WTC11 (cell line): ENCODE data around the gene SBF2. TPM values are rescaled to one million over a fixed set of nuclear protein-coding genes. Genes with fewer than 3 reads are reported as not detected.
"Not testable (repeated sequence)": the region's sequence is repeated elsewhere in the genome, so short reads cannot be mapped to it uniquely, and the experiment has no call there.

ENCODE experiments used
- ATAC-seq: fragments of 200-7000 bp; cut with Tn5 transposase; 2 replicates; pipeline ENCODE4 v1.10.0; 2021; ENCODE audit warnings: mild to moderate bottlenecking, moderate library complexity
- CTCF ChIA-PET: fragments of 300-600 bp; sonication (Branson Sonifier 250); formaldehyde crosslinking; loops from one replicate; lab custom pipeline; 2021; ENCODE audit warnings: antibody characterized with exemption; lab: Charles Lee
- POLR2A ChIA-PET: fragments of 350-600 bp; sonication (Branson Sonifier 250); formaldehyde crosslinking; loops from one replicate; lab custom pipeline; 2021; ENCODE audit warnings: antibody characterized with exemption; lab: Charles Lee
- DNase-seq: peaks from one replicate; pipeline ENCODE4 v3.0.0; 2021; ENCODE audit warnings: low spot score
- H3K27ac Mint-ChIP-seq: 2 replicates; pipeline ENCODE4 v1.8.0; 2021; ENCODE audit warnings: mixed read lengths
- H3K27me3 Mint-ChIP-seq: 2 replicates; pipeline ENCODE4 v1.8.0; 2021; ENCODE audit warnings: low read depth, mild to moderate bottlenecking, moderate library complexity, mixed read lengths
- H3K36me3 Mint-ChIP-seq: 2 replicates; pipeline ENCODE4 v1.8.0; 2021; ENCODE audit warnings: mixed read lengths
- H3K4me1 Mint-ChIP-seq: 2 replicates; pipeline ENCODE4 v1.8.0; 2022; ENCODE audit warnings: mixed read lengths
- H3K4me3 Mint-ChIP-seq: 2 replicates; pipeline ENCODE4 v1.8.0; 2021; ENCODE audit warnings: mild to moderate bottlenecking, moderate library complexity, mixed read lengths
- H3K9me3 Mint-ChIP-seq: 2 replicates; pipeline ENCODE4 v1.8.0; 2021; ENCODE audit warnings: mixed read lengths
- EMX1 ChIP-seq: fragments of 250-450 bp; sonication (Bioruptor Pico); IDR thresholded peaks from 2 replicates; pipeline ENCODE4 v1.8.0; 2021; ENCODE audit warnings: mild to moderate bottlenecking
- ESRRA ChIP-seq: sonication (generic); formaldehyde crosslinking; IDR thresholded peaks from 2 replicates; pipeline ENCODE4 v1.8.1; 2022; ENCODE audit warnings: mild to moderate bottlenecking, missing genetic modification reagents, borderline replicate concordance
- ETV6 ChIP-seq: sonication (generic); formaldehyde crosslinking; IDR thresholded peaks from 2 replicates; pipeline ENCODE4 v1.8.1; 2022; ENCODE audit warnings: mild to moderate bottlenecking, missing genetic modification reagents
- FOXP1 ChIP-seq: sonication (generic); formaldehyde crosslinking; IDR thresholded peaks from 2 replicates; pipeline ENCODE4 v1.8.0; 2022; ENCODE audit warnings: missing genetic modification reagents, mild to moderate bottlenecking, moderate library complexity, borderline replicate concordance
- GABPB1 ChIP-seq: sonication (generic); formaldehyde crosslinking; IDR thresholded peaks from 2 replicates; pipeline ENCODE4 v1.8.1; 2023; ENCODE audit warnings: mild to moderate bottlenecking, missing genetic modification reagents
- NR2C2 ChIP-seq: sonication (generic); formaldehyde crosslinking; IDR thresholded peaks from 2 replicates; pipeline ENCODE4 v1.8.0; 2022; ENCODE audit warnings: mild to moderate bottlenecking, missing genetic modification reagents
- RORB ChIP-seq: fragments of 250-450 bp; sonication (Bioruptor Pico); IDR thresholded peaks from 2 replicates; pipeline ENCODE4 v1.9.0; 2021; ENCODE audit warnings: mild to moderate bottlenecking
- TP53 ChIP-seq: sonication (generic); formaldehyde crosslinking; IDR thresholded peaks from 2 replicates; pipeline ENCODE4 v1.8.1; 2023; ENCODE audit warnings: mild to moderate bottlenecking, missing genetic modification reagents
- total RNA-seq: library from RNA; stranded (reverse); gene quantifications from 3 replicates; pipeline ENCODE4 v1.2.3, GENCODE V29; 2021
- TF ChIP-seq, protein P1 (sequence below): sonication (generic); formaldehyde crosslinking; IDR thresholded peaks from 2 replicates; pipeline ENCODE4 v1.8.1; 2022; ENCODE audit warnings: low read depth, missing genetic modification reagents, borderline replicate concordance
- TF ChIP-seq, protein P2 (sequence below): sonication (generic); formaldehyde crosslinking; IDR thresholded peaks from 2 replicates; pipeline ENCODE4 v1.8.0; 2022; ENCODE audit warnings: mild to moderate bottlenecking, missing genetic modification reagents
- TF ChIP-seq, protein P3 (sequence below): fragments of 250-450 bp; sonication (Bioruptor Pico); IDR thresholded peaks from 2 replicates; pipeline ENCODE4 v1.8.0; 2021; ENCODE audit warnings: mild to moderate bottlenecking
- TF ChIP-seq, protein P4 (sequence below): sonication (generic); formaldehyde crosslinking; conservative IDR thresholded peaks from 2 replicates; pipeline ENCODE4 v1.8.1; 2022; ENCODE audit warnings: mild to moderate bottlenecking, missing genetic modification reagents
- TF ChIP-seq, protein P5 (sequence below): sonication (generic); formaldehyde crosslinking; IDR thresholded peaks from 2 replicates; pipeline ENCODE4 v1.8.0; 2022; ENCODE audit warnings: mild to moderate bottlenecking, missing genetic modification reagents
- TF ChIP-seq, protein P6 (sequence below): sonication (generic); formaldehyde crosslinking; IDR thresholded peaks from 2 replicates; pipeline ENCODE4 v1.8.1; 2022; ENCODE audit warnings: missing genetic modification reagents, borderline replicate concordance
- TF ChIP-seq, protein P7 (sequence below): sonication (generic); formaldehyde crosslinking; IDR thresholded peaks from 2 replicates; pipeline ENCODE4 v1.8.0; 2022; ENCODE audit warnings: missing genetic modification reagents
- TF ChIP-seq, protein P8 (sequence below): fragments of 250-450 bp; sonication (Bioruptor Pico); IDR thresholded peaks from 2 replicates; pipeline ENCODE4 v1.9.0; 2021; ENCODE audit warnings: moderate library complexity, mild to moderate bottlenecking, inconsistent platforms, borderline replicate concordance

The SBF2 gene
- total RNA-seq, 1 experiment from 2014 or later = 47.6 TPM

DNA sequence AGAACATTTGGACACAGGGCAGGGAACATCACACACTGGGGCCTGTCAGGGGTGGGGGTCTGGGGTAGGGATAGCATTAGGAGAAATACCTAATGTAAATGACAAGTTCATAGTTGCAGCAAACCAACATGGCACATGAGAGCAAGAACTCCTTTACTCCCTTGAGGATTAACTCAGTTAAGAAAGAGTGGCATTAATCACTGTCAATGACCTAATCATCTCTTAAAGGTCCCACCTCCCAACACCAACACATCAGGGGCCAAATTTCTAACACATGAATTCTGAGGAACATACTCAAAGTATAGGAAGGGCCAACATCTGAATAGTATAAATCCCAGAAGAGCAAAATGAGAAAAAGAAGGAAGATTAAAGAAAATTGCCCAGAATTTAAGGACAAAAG is 357.3 kb downstream of the SBF2 start (continued):
- TF ChIP-seq, protein P1, sequence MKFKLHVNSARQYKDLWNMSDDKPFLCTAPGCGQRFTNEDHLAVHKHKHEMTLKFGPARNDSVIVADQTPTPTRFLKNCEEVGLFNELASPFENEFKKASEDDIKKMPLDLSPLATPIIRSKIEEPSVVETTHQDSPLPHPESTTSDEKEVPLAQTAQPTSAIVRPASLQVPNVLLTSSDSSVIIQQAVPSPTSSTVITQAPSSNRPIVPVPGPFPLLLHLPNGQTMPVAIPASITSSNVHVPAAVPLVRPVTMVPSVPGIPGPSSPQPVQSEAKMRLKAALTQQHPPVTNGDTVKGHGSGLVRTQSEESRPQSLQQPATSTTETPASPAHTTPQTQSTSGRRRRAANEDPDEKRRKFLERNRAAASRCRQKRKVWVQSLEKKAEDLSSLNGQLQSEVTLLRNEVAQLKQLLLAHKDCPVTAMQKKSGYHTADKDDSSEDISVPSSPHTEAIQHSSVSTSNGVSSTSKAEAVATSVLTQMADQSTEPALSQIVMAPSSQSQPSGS = no peak
- TF ChIP-seq, protein P2, sequence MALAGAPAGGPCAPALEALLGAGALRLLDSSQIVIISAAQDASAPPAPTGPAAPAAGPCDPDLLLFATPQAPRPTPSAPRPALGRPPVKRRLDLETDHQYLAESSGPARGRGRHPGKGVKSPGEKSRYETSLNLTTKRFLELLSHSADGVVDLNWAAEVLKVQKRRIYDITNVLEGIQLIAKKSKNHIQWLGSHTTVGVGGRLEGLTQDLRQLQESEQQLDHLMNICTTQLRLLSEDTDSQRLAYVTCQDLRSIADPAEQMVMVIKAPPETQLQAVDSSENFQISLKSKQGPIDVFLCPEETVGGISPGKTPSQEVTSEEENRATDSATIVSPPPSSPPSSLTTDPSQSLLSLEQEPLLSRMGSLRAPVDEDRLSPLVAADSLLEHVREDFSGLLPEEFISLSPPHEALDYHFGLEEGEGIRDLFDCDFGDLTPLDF (CRISPR knock-in tag) = no peak
- TF ChIP-seq ESRRA (no peak), EMX1 (CRISPR knock-in tag) (no peak)
- TF ChIP-seq, protein P3, sequence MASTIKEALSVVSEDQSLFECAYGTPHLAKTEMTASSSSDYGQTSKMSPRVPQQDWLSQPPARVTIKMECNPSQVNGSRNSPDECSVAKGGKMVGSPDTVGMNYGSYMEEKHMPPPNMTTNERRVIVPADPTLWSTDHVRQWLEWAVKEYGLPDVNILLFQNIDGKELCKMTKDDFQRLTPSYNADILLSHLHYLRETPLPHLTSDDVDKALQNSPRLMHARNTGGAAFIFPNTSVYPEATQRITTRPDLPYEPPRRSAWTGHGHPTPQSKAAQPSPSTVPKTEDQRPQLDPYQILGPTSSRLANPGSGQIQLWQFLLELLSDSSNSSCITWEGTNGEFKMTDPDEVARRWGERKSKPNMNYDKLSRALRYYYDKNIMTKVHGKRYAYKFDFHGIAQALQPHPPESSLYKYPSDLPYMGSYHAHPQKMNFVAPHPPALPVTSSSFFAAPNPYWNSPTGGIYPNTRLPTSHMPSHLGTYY (CRISPR knock-in tag) = no peak
- TF ChIP-seq, protein P4, sequence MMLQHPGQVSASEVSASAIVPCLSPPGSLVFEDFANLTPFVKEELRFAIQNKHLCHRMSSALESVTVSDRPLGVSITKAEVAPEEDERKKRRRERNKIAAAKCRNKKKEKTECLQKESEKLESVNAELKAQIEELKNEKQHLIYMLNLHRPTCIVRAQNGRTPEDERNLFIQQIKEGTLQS = no peak

DNA sequence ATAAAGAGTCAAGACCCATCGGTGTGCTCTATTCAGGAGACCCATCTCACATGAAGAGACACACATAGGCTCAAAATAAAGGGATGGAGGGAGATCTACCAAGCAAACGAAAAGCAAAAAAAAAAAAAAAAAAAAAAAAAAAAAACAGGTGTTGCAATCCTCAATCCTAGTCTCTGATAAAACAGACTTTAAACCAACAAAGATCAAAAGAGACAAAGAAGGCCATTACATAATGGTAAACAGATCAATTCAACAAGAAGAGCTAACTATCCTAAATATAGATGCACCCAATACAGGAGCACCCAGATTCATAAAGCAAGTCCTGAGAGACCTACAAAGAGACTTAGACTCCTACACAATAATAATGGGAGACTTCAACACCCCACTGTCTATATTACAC is 361.2 kb downstream of the SBF2 start:
- peaks cover 25% of the 10 kb centered on the region for H3K4me1 Mint-ChIP-seq
- peaks cover 61% of the 10 kb centered on the region for H3K36me3 Mint-ChIP-seq
- H3K4me3 Mint-ChIP-seq, POLR2A ChIA-PET, H3K27me3 Mint-ChIP-seq, ATAC-seq, DNase-seq, H3K27ac Mint-ChIP-seq, CTCF ChIA-PET: not testable (repeated sequence)
- peaks cover 61% of the 10 kb centered on the region for H3K9me3 Mint-ChIP-seq

DNA sequence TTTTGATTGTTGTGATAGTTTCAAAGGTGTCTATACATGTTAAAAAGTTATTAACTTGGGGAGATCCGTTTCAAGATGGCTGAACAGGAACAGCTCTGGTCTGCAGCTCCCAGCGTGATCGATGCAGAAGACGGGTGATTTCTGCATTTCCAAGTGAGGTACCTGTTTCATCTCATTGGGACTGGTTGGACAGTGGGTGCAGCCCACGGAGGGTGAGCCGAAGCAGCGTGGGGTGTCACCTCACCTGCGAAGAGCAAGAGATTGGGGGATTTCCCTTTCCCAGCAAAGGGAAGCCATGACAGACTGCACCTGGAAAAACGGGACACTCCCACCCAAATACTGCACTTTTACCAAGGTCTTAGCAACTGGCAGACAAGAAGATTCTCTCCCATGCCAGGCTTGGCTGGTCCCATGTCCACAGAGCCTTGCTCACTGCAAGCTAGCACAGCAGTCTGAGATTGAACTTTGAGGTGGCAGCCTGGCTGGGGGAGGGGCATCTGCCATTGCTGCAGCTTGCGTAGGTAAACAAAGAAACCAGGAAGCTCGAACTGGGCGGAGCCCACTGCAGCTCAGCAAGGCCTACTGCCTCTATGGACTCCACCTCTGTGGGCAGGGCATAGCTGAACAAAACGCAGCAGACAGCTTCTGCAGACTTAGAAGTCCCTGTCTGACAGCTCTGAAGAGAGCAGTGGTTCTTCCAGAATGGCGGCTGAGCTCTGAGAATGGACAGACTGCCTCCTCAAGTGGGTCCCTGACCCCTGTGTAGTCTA is 363.3 kb downstream of the SBF2 start:
- H3K4me3 Mint-ChIP-seq, H3K27ac Mint-ChIP-seq, POLR2A ChIA-PET, H3K27me3 Mint-ChIP-seq, ATAC-seq: not testable (repeated sequence)
- Mint-ChIP-seq H3K4me1 (peaks cover 38% of the 10 kb centered on the region), H3K36me3 (peaks cover 49% of the 10 kb centered on the region), H3K9me3 (peaks cover 46% of the 10 kb centered on the region)
- peak; percentile 26 for DNase-seq
- CTCF ChIA-PET = interaction anchor here (1.1 kb wide), 1 partner anchor 10 kb away, joined by 3 read pairs; no protein-coding TSS in a partner anchor
- TF ChIP-seq FOXP1 (CRISPR knock-in tag) = 0 out of 2 replicates have a peak, but pooled peaks have one; percentile 37
- TF ChIP-seq, protein P5, sequence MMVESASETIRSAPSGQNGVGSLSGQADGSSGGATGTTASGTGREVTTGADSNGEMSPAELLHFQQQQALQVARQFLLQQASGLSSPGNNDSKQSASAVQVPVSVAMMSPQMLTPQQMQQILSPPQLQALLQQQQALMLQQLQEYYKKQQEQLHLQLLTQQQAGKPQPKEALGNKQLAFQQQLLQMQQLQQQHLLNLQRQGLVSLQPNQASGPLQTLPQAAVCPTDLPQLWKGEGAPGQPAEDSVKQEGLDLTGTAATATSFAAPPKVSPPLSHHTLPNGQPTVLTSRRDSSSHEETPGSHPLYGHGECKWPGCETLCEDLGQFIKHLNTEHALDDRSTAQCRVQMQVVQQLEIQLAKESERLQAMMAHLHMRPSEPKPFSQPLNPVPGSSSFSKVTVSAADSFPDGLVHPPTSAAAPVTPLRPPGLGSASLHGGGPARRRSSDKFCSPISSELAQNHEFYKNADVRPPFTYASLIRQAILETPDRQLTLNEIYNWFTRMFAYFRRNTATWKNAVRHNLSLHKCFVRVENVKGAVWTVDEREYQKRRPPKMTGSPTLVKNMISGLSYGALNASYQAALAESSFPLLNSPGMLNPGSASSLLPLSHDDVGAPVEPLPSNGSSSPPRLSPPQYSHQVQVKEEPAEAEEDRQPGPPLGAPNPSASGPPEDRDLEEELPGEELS = 0 out of 2 replicates have a peak, but pooled peaks have one; percentile 41
- peak; percentile 86 for TF ChIP-seq GABPB1

DNA sequence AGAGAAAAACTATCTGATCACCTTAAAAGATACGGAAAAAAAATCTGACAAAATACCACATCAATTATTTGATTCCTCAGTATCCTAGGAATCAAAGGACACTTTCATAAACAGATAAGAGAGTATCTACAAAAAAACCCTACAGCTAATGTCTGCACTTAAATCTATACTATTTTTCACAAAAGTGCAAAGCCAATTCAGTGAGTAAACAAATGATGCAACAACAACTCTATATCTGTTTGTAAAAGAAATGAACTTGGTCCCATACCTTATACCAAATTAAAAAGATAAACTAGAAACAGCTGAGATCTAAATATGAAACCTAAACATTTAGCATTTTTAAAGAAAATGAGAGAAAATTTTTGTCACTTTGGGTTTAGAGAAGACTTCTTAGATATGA is 366.3 kb downstream of the SBF2 start:
- DNase-seq (no peak), ATAC-seq (no peak)
- Mint-ChIP-seq H3K4me1 (peaks cover 49% of the 10 kb centered on the region), H3K27ac (no peak overlapping the region), H3K4me3 (no peak overlapping the region), H3K27me3 (no peaks in the 10 kb centered on the region), H3K36me3 (peaks cover 38% of the 10 kb centered on the region), H3K9me3 (peaks cover 31% of the 10 kb centered on the region)
- CTCF ChIA-PET = no interaction called here
- TF ChIP-seq NR2C2 (CRISPR knock-in tag) (no peak), RORB (CRISPR knock-in tag) (no peak), TP53 (CRISPR knock-in tag) (no peak), ETV6 (no peak)
- TF ChIP-seq, protein P6, sequence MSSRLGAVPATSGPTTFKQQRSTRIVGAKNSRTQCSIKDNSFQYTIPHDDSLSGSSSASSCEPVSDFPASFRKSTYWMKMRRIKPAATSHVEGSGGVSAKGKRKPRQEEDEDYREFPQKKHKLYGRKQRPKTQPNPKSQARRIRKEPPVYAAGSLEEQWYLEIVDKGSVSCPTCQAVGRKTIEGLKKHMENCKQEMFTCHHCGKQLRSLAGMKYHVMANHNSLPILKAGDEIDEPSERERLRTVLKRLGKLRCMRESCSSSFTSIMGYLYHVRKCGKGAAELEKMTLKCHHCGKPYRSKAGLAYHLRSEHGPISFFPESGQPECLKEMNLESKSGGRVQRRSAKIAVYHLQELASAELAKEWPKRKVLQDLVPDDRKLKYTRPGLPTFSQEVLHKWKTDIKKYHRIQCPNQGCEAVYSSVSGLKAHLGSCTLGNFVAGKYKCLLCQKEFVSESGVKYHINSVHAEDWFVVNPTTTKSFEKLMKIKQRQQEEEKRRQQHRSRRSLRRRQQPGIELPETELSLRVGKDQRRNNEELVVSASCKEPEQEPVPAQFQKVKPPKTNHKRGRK (CRISPR knock-in tag) = no peak
- TF ChIP-seq, protein P7, sequence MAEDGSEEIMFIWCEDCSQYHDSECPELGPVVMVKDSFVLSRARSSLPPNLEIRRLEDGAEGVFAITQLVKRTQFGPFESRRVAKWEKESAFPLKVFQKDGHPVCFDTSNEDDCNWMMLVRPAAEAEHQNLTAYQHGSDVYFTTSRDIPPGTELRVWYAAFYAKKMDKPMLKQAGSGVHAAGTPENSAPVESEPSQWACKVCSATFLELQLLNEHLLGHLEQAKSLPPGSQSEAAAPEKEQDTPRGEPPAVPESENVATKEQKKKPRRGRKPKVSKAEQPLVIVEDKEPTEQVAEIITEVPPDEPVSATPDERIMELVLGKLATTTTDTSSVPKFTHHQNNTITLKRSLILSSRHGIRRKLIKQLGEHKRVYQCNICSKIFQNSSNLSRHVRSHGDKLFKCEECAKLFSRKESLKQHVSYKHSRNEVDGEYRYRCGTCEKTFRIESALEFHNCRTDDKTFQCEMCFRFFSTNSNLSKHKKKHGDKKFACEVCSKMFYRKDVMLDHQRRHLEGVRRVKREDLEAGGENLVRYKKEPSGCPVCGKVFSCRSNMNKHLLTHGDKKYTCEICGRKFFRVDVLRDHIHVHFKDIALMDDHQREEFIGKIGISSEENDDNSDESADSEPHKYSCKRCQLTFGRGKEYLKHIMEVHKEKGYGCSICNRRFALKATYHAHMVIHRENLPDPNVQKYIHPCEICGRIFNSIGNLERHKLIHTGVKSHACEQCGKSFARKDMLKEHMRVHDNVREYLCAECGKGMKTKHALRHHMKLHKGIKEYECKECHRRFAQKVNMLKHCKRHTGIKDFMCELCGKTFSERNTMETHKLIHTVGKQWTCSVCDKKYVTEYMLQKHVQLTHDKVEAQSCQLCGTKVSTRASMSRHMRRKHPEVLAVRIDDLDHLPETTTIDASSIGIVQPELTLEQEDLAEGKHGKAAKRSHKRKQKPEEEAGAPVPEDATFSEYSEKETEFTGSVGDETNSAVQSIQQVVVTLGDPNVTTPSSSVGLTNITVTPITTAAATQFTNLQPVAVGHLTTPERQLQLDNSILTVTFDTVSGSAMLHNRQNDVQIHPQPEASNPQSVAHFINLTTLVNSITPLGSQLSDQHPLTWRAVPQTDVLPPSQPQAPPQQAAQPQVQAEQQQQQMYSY (CRISPR knock-in tag) = no peak
- TF ChIP-seq, protein P8, sequence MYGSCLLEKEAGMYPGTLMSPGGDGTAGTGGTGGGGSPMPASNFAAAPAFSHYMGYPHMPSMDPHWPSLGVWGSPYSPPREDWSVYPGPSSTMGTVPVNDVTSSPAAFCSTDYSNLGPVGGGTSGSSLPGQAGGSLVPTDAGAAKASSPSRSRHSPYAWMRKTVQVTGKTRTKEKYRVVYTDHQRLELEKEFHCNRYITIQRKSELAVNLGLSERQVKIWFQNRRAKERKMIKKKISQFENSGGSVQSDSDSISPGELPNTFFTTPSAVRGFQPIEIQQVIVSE (CRISPR knock-in tag) = no peak
- POLR2A ChIA-PET = no interaction called here
